ENCODE results near the gene MCTS1.

DNA sequence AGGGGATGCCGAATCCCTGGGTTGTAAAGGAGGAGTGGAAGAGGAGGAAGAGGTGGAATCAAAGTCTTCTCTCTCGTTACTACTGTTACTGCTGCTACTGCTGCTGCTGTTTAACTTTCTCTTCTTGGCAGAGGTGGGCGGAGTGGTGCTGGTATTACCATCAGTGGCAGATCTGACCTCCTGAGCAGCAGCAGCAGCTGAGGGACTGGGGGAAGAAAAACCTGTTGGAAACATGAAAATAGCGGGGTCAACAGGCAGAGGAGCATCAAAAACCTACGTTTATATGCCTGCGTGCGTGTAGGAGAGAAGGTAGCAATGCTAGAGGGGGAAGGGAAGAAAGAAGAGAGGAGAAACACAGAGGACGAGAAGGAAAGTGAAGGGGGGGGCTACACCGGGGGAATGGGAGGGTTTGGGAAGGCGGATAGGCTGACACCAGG, 43.5 kb upstream of the MCTS1 start:
- TF ChIP-seq, protein P1, sequence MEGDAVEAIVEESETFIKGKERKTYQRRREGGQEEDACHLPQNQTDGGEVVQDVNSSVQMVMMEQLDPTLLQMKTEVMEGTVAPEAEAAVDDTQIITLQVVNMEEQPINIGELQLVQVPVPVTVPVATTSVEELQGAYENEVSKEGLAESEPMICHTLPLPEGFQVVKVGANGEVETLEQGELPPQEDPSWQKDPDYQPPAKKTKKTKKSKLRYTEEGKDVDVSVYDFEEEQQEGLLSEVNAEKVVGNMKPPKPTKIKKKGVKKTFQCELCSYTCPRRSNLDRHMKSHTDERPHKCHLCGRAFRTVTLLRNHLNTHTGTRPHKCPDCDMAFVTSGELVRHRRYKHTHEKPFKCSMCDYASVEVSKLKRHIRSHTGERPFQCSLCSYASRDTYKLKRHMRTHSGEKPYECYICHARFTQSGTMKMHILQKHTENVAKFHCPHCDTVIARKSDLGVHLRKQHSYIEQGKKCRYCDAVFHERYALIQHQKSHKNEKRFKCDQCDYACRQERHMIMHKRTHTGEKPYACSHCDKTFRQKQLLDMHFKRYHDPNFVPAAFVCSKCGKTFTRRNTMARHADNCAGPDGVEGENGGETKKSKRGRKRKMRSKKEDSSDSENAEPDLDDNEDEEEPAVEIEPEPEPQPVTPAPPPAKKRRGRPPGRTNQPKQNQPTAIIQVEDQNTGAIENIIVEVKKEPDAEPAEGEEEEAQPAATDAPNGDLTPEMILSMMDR (IDR thresholded peaks at IDR 0.05) = no peak
- TF ChIP-seq POLR2A (IDR thresholded peaks at IDR 0.05) = no peak
- no peak for TF ChIP-seq POLR2AphosphoS5 (IDR thresholded peaks at IDR 0.05)
- TF ChIP-seq EP300 (IDR thresholded peaks at IDR 0.05) = no peak
